ENCODE results near the gene GATB. TPM values are rescaled to one million over a fixed set of nuclear protein-coding genes. Genes with fewer than 3 reads are reported as not detected.
"Not testable (repeated sequence)": the region's sequence is repeated elsewhere in the genome, so short reads cannot be mapped to it uniquely, and the experiment has no call there.

The GATB gene
- total RNA-seq, 1 donor from 2014 or later, result 11.7 TPM

- not testable (repeated sequence) for DNase-seq (ENCODE audit: low read depth in 2 of 2)
These were observed 29.1 kb downstream of the GATB start for GRCh38 chr4:151731670-151732069.

- DNase-seq (ENCODE audit: low read depth in 2 of 2), result no peak
These were observed 30.9 kb downstream of the GATB start for GRCh38 chr4:151729731-151730559.

GRCh38 chr4:151728679-151729078 is 32.1 kb downstream of the GATB start:
- DNase-seq (ENCODE audit: low read depth in 2 of 2), result no peak

- no peak for DNase-seq (ENCODE audit: low read depth in 2 of 2)
These were observed 32.8 kb downstream of the GATB start for GRCh38 chr4:151728006-151728405.

GRCh38 chr4:151727365-151727764 is 33.4 kb downstream of the GATB start:
- DNase-seq (ENCODE audit: low read depth in 2 of 2), result no peak

GRCh38 chr4:151725087-151725486 is 35.7 kb downstream of the GATB start:
- DNase-seq (ENCODE audit: low read depth in 2 of 2), result no peak

GRCh38 chr4:151721916-151722315 is 38.9 kb downstream of the GATB start:
- DNase-seq (ENCODE audit: low read depth in 2 of 2), result no peak

- DNase-seq (ENCODE audit: low read depth in 2 of 2), result no peak
These were observed 39.3 kb downstream of the GATB start for GRCh38 chr4:151721466-151721865.

GRCh38 chr4:151719956-151720334 is 40.9 kb downstream of the GATB start:
- DNase-seq (ENCODE audit: low read depth in 2 of 2), result no peak

- no peak for DNase-seq (ENCODE audit: low read depth in 2 of 2)
These were observed 41.5 kb downstream of the GATB start for GRCh38 chr4:151718984-151719955.

GRCh38 chr4:151717909-151718628 is 42.7 kb downstream of the GATB start:
- DNase-seq (ENCODE audit: low read depth in 2 of 2), result no peak

- DNase-seq (ENCODE audit: low read depth in 2 of 2), result no peak
These were observed 43.5 kb downstream of the GATB start for GRCh38 chr4:151717314-151717713.

GRCh38 chr4:151716324-151716723 is 44.5 kb downstream of the GATB start:
- no peak for DNase-seq (ENCODE audit: low read depth in 2 of 2)

- DNase-seq (ENCODE audit: low read depth in 2 of 2), result no peak
These were observed 44.9 kb downstream of the GATB start for GRCh38 chr4:151715881-151716280.

- no peak for DNase-seq (ENCODE audit: low read depth in 2 of 2)
These were observed 48.0 kb downstream of the GATB start for GRCh38 chr4:151712777-151713176.

- no peak for DNase-seq (ENCODE audit: low read depth in 2 of 2)
These were observed 49.2 kb downstream of the GATB start for GRCh38 chr4:151711646-151712045.

- DNase-seq (ENCODE audit: low read depth in 2 of 2), result no peak
These were observed 51.2 kb downstream of the GATB start for GRCh38 chr4:151709587-151709986.

- no peak for DNase-seq (ENCODE audit: low read depth in 2 of 2)
These were observed 51.7 kb downstream of the GATB start for GRCh38 chr4:151709071-151709470.

GRCh38 chr4:151708100-151708499 is 52.7 kb downstream of the GATB start:
- DNase-seq (ENCODE audit: low read depth in 2 of 2), result no peak

- no peak for DNase-seq (ENCODE audit: low read depth in 2 of 2)
These were observed 57.4 kb downstream of the GATB start for GRCh38 chr4:151703401-151703800.

GRCh38 chr4:151702256-151702655 is 58.6 kb downstream of the GATB start:
- no peak for DNase-seq (ENCODE audit: low read depth in 2 of 2)

All from dermis microvascular lymphatic vessel endothelial cell (primary cell).